ENCODE measurements around the gene TRIM44. TPM values are rescaled to one million over a fixed set of nuclear protein-coding genes. Genes with fewer than 3 reads are reported as not detected.

TRIM44 gene
- total and polyA plus RNA-seq, 4 experiments from 2014 or later: 34.7 to 53.1 (median 48.7) TPM

GRCh38 chr11:35792846-35793192 lies 130.2 kb downstream of the TRIM44 start:
- Mint-ChIP-seq H3K36me3 (peaks cover 15 to 27% of the 10 kb centered on the region in 2 donors), H3K27ac (no peak overlapping the region), H3K9me3 (peaks cover 0 to 3% (median 0%) of the 10 kb centered on the region in 8 donors), H3K27me3 (no peaks in the 10 kb centered on the region), H3K4me1 (peaks cover 11 to 31% (median 22%) of the 10 kb centered on the region in 4 donors), H3K4me3 (no peak overlapping the region)
- ChIA-PET CTCF (ENCODE audit: partially characterized antibody) (interaction anchor here (3.8 kb wide), 1 partner anchor 29 kb away, joined by 16 read pairs; no protein-coding TSS in a partner anchor), POLR2A (ENCODE audit: partially characterized antibody) (no interaction called here)
- H3K4me3 ChIP-seq (ENCODE audit: low read length in 2 of 2): no peak overlapping the region
- H3K27me3 ChIP-seq (ENCODE audit: insufficient read depth, low read length): no peaks in the 10 kb centered on the region
- intact Hi-C loops (cut with micrococcal nuclease): no loop called here
- no peak overlapping the region for H3K27ac ChIP-seq (ENCODE audit: low read depth, low read length)
- no peaks in the 10 kb centered on the region for H3K4me1 ChIP-seq (ENCODE audit: insufficient read depth, low read length)
- no peaks in the 10 kb centered on the region for H3K9me3 ChIP-seq (ENCODE audit: control insufficient read depth in 1 of 2, low read length in 2 of 2)
- H3K36me3 ChIP-seq (ENCODE audit: insufficient read depth, low read length): no peaks in the 10 kb centered on the region
- no peak for DNase-seq

GRCh38 chr11:35794333-35794732 lies 131.8 kb downstream of the TRIM44 start:
- H3K4me1 Mint-ChIP-seq: peaks cover 11 to 35% (median 20%) of the 10 kb centered on the region in 4 donors
- intact Hi-C loops (cut with micrococcal nuclease): no loop called here
- CTCF ChIA-PET (ENCODE audit: partially characterized antibody): interaction anchor here (1.5 kb wide), 1 partner anchor 28 kb away, joined by 8 read pairs; no protein-coding TSS in a partner anchor

GRCh38 chr11:35794850-35795249 lies 132.3 kb downstream of the TRIM44 start:
- DNase-seq: no peak
- no peaks in the 10 kb centered on the region for H3K4me1 ChIP-seq (ENCODE audit: insufficient read depth, low read length)
- H3K36me3 Mint-ChIP-seq: peaks cover 16 to 35% of the 10 kb centered on the region in 2 donors
- H3K27ac ChIP-seq (ENCODE audit: low read depth, low read length): no peak overlapping the region
- no peak overlapping the region for H3K4me3 ChIP-seq (ENCODE audit: low read length in 2 of 2)
- intact Hi-C loops (cut with micrococcal nuclease): no loop called here
- no peaks in the 10 kb centered on the region for H3K36me3 ChIP-seq (ENCODE audit: insufficient read depth, low read length)
- ChIA-PET CTCF (ENCODE audit: partially characterized antibody) (interaction anchor here (1.5 kb wide), 1 partner anchor 27 kb away, joined by 8 read pairs; no protein-coding TSS in a partner anchor), POLR2A (ENCODE audit: partially characterized antibody) (no interaction called here)
- no peak overlapping the region for H3K4me3 Mint-ChIP-seq
- H3K27me3 Mint-ChIP-seq: no peaks in the 10 kb centered on the region
- H3K9me3 Mint-ChIP-seq: peaks cover 0 to 3% (median 0%) of the 10 kb centered on the region in 8 donors
- no peak overlapping the region for H3K27ac Mint-ChIP-seq
- H3K9me3 ChIP-seq (ENCODE audit: control insufficient read depth in 1 of 2, low read length in 2 of 2): no peaks in the 10 kb centered on the region
- peaks cover 11 to 40% (median 20%) of the 10 kb centered on the region in 4 donors for H3K4me1 Mint-ChIP-seq
- H3K27me3 ChIP-seq (ENCODE audit: insufficient read depth, low read length): no peaks in the 10 kb centered on the region

More at GRCh38 chr11:35794333-35794732, 131.8 kb downstream of the TRIM44 start:
- Mint-ChIP-seq H3K4me3 (no peak overlapping the region), H3K27me3 (no peaks in the 10 kb centered on the region), H3K36me3 (peaks cover 15 to 30% of the 10 kb centered on the region in 2 donors), H3K9me3 (peaks cover 0 to 3% (median 0%) of the 10 kb centered on the region in 8 donors), H3K27ac (no peak overlapping the region)
- no peak for DNase-seq
- Histone ChIP-seq H3K9me3 (ENCODE audit: control insufficient read depth in 1 of 2, low read length in 2 of 2) (no peaks in the 10 kb centered on the region), H3K27me3 (ENCODE audit: insufficient read depth, low read length) (no peaks in the 10 kb centered on the region), H3K27ac (ENCODE audit: low read depth, low read length) (no peak overlapping the region), H3K4me1 (ENCODE audit: insufficient read depth, low read length) (no peaks in the 10 kb centered on the region), H3K4me3 (ENCODE audit: low read length in 2 of 2) (no peak overlapping the region), H3K36me3 (ENCODE audit: insufficient read depth, low read length) (no peaks in the 10 kb centered on the region)
- POLR2A ChIA-PET (ENCODE audit: partially characterized antibody): no interaction called here

GRCh38 chr11:35796562-35796961 lies 134.0 kb downstream of the TRIM44 start:
- H3K9me3 Mint-ChIP-seq: peaks cover 0 to 3% (median 0%) of the 10 kb centered on the region in 8 donors
- Histone ChIP-seq H3K36me3 (ENCODE audit: insufficient read depth, low read length) (no peaks in the 10 kb centered on the region), H3K9me3 (ENCODE audit: control insufficient read depth in 1 of 2, low read length in 2 of 2) (no peaks in the 10 kb centered on the region), H3K27me3 (ENCODE audit: insufficient read depth, low read length) (no peaks in the 10 kb centered on the region), H3K4me3 (ENCODE audit: low read length in 2 of 2) (no peak overlapping the region), H3K4me1 (ENCODE audit: insufficient read depth, low read length) (no peaks in the 10 kb centered on the region), H3K27ac (ENCODE audit: low read depth, low read length) (no peak overlapping the region)
- ChIA-PET CTCF (ENCODE audit: partially characterized antibody) (interaction anchor here (2.5 kb wide), 1 partner anchor 26 kb away, joined by 15 read pairs; no protein-coding TSS in a partner anchor), POLR2A (ENCODE audit: partially characterized antibody) (no interaction called here)
- no peak for DNase-seq
- no peaks in the 10 kb centered on the region for H3K27me3 Mint-ChIP-seq
- no peak overlapping the region for H3K4me3 Mint-ChIP-seq
- intact Hi-C loops (cut with micrococcal nuclease): no loop called here
- peaks cover 13 to 33% of the 10 kb centered on the region in 2 donors for H3K36me3 Mint-ChIP-seq
- H3K27ac Mint-ChIP-seq: no peak overlapping the region
- H3K4me1 Mint-ChIP-seq: peaks cover 11 to 37% (median 17%) of the 10 kb centered on the region in 4 donors

GRCh38 chr11:35798423-35798822 lies 135.8 kb downstream of the TRIM44 start:
- intact Hi-C loops (cut with micrococcal nuclease): no loop called here
- H3K27ac Mint-ChIP-seq: no peak overlapping the region
- H3K4me3 Mint-ChIP-seq: no peak overlapping the region
- no peaks in the 10 kb centered on the region for H3K9me3 ChIP-seq (ENCODE audit: control insufficient read depth in 1 of 2, low read length in 2 of 2)
- no peaks in the 10 kb centered on the region for H3K9me3 Mint-ChIP-seq
- no peak for DNase-seq
- no peak overlapping the region for H3K27ac ChIP-seq (ENCODE audit: low read depth, low read length)
- no peaks in the 10 kb centered on the region for H3K27me3 Mint-ChIP-seq
- H3K36me3 Mint-ChIP-seq: peaks cover 8 to 31% of the 10 kb centered on the region in 2 donors
- H3K27me3 ChIP-seq (ENCODE audit: insufficient read depth, low read length): no peaks in the 10 kb centered on the region
- H3K4me1 ChIP-seq (ENCODE audit: insufficient read depth, low read length): no peaks in the 10 kb centered on the region
- H3K4me3 ChIP-seq (ENCODE audit: low read length in 2 of 2): no peak overlapping the region
- H3K36me3 ChIP-seq (ENCODE audit: insufficient read depth, low read length): no peaks in the 10 kb centered on the region
- ChIA-PET POLR2A (ENCODE audit: partially characterized antibody) (no interaction called here), CTCF (ENCODE audit: partially characterized antibody) (interaction anchor here (2.5 kb wide), 1 partner anchor 24 kb away, joined by 15 read pairs; no protein-coding TSS in a partner anchor)
- peaks cover 8 to 37% (median 14%) of the 10 kb centered on the region in 4 donors for H3K4me1 Mint-ChIP-seq

- Histone ChIP-seq H3K4me1 (ENCODE audit: insufficient read depth, low read length) (no peaks in the 10 kb centered on the region), H3K9me3 (ENCODE audit: control insufficient read depth in 1 of 2, low read length in 2 of 2) (no peaks in the 10 kb centered on the region), H3K36me3 (ENCODE audit: insufficient read depth, low read length) (no peaks in the 10 kb centered on the region), H3K4me3 (ENCODE audit: low read length in 2 of 2) (no peak overlapping the region), H3K27ac (ENCODE audit: low read depth, low read length) (no peak overlapping the region), H3K27me3 (ENCODE audit: insufficient read depth, low read length) (no peaks in the 10 kb centered on the region)
- Mint-ChIP-seq H3K4me1 (peaks cover 7 to 36% (median 11%) of the 10 kb centered on the region in 4 donors), H3K27ac (no peak overlapping the region), H3K27me3 (no peaks in the 10 kb centered on the region), H3K36me3 (peaks cover 6 to 31% of the 10 kb centered on the region in 2 donors), H3K4me3 (no peak overlapping the region), H3K9me3 (no peaks in the 10 kb centered on the region)
- ChIA-PET CTCF (ENCODE audit: partially characterized antibody) (interaction anchor here (2.5 kb wide), 1 partner anchor 23 kb away, joined by 15 read pairs; no protein-coding TSS in a partner anchor), POLR2A (ENCODE audit: partially characterized antibody) (no interaction called here)
- intact Hi-C loops (cut with micrococcal nuclease): no loop called here
- DNase-seq: no peak
These were observed 136.4 kb downstream of the TRIM44 start for GRCh38 chr11:35798983-35799382.

GRCh38 chr11:35799655-35800054 lies 137.1 kb downstream of the TRIM44 start:
- Histone ChIP-seq H3K36me3 (ENCODE audit: insufficient read depth, low read length) (no peaks in the 10 kb centered on the region), H3K27ac (ENCODE audit: low read depth, low read length) (no peak overlapping the region), H3K27me3 (ENCODE audit: insufficient read depth, low read length) (no peaks in the 10 kb centered on the region), H3K4me1 (ENCODE audit: insufficient read depth, low read length) (no peaks in the 10 kb centered on the region), H3K9me3 (ENCODE audit: control insufficient read depth in 1 of 2, low read length in 2 of 2) (no peaks in the 10 kb centered on the region), H3K4me3 (ENCODE audit: low read length in 2 of 2) (no peak overlapping the region)
- ChIA-PET CTCF (ENCODE audit: partially characterized antibody) (no interaction called here), POLR2A (ENCODE audit: partially characterized antibody) (no interaction called here)
- intact Hi-C loops (cut with micrococcal nuclease): no loop called here
- Mint-ChIP-seq H3K27me3 (no peaks in the 10 kb centered on the region), H3K4me3 (no peak overlapping the region), H3K36me3 (peaks cover 6 to 31% of the 10 kb centered on the region in 2 donors), H3K4me1 (peaks cover 5 to 31% (median 8%) of the 10 kb centered on the region in 4 donors), H3K9me3 (no peaks in the 10 kb centered on the region), H3K27ac (no peak overlapping the region)
- no peak for DNase-seq
